GM19025 (cell line): Measurements from ENCODE around the gene COL24A1.
"Not testable (repeated sequence)": the region's sequence is repeated elsewhere in the genome, so short reads cannot be mapped to it uniquely, and the experiment has no call there.

Experiments
- ATAC-seq: cut with Tn5 transposase; IDR thresholded peaks from one replicate; pipeline ENCODE4 v1.9.1; 2021; ENCODE audit warnings: mild to moderate bottlenecking, low read depth, moderate library complexity; ENCODE audit not compliant: unreplicated experiment

COL24A1 gene

GRCh38 chr1:85833165-85833564 is 323.4 kb downstream of the COL24A1 start:
- not testable (repeated sequence) for ATAC-seq

GRCh38 chr1:85830837-85831236 is 325.7 kb downstream of the COL24A1 start:
- ATAC-seq: no peak

GRCh38 chr1:85824066-85824840 is 332.3 kb downstream of the COL24A1 start:
- no peak for ATAC-seq

- no peak for ATAC-seq
These were observed 333.9 kb downstream of the COL24A1 start for GRCh38 chr1:85822696-85823095.

- ATAC-seq: no peak
These were observed 338.2 kb downstream of the COL24A1 start for GRCh38 chr1:85818371-85818770.

- no peak for ATAC-seq
These were observed 340.0 kb downstream of the COL24A1 start for GRCh38 chr1:85816606-85817005.

- ATAC-seq: no peak
These were observed 340.7 kb downstream of the COL24A1 start for GRCh38 chr1:85815906-85816305.

GRCh38 chr1:85806236-85806965 is 350.2 kb downstream of the COL24A1 start:
- ATAC-seq: no peak

GRCh38 chr1:85801520-85801919 is 355.1 kb downstream of the COL24A1 start:
- ATAC-seq: no peak

GRCh38 chr1:85799737-85800136 is 356.8 kb downstream of the COL24A1 start:
- ATAC-seq: no peak

- ATAC-seq: no peak
These were observed 358.2 kb downstream of the COL24A1 start for GRCh38 chr1:85798419-85798818.

GRCh38 chr1:85777021-85777420 is 379.6 kb downstream of the COL24A1 start:
- not testable (repeated sequence) for ATAC-seq

GRCh38 chr1:85762804-85763203 is 393.8 kb downstream of the COL24A1 start:
- no peak for ATAC-seq

GRCh38 chr1:85756864-85757263 is 399.7 kb downstream of the COL24A1 start:
- ATAC-seq: no peak

- ATAC-seq: no peak
These were observed 408.5 kb downstream of the COL24A1 start for GRCh38 chr1:85748120-85748519.

- no peak for ATAC-seq
These were observed 409.8 kb downstream of the COL24A1 start for GRCh38 chr1:85746777-85747176.

GRCh38 chr1:85743814-85744213 is 412.8 kb downstream of the COL24A1 start:
- ATAC-seq: no peak

- ATAC-seq: no peak
These were observed 421.6 kb downstream of the COL24A1 start for GRCh38 chr1:85734931-85735330.

GRCh38 chr1:85718678-85719340 is 437.8 kb downstream of the COL24A1 start:
- ATAC-seq: no peak

GRCh38 chr1:85714418-85715114 is 442.0 kb downstream of the COL24A1 start:
- not testable (repeated sequence) for ATAC-seq

GRCh38 chr1:85708829-85709227 is 447.7 kb downstream of the COL24A1 start:
- ATAC-seq: no peak
